GM18502 (cell line): ENCODE results near the gene NDUFB11.
A peak's percentile ranks its signal among the peaks of the same experiment; 100 is the strongest.

Experiments used
- ATAC-seq: cut with Tn5 transposase; IDR thresholded peaks from one replicate; pipeline ENCODE4 v1.9.1; 2021; ENCODE audit warnings: mild to moderate bottlenecking; ENCODE audit not compliant: unreplicated experiment, poor library complexity

Gene NDUFB11

DNA sequence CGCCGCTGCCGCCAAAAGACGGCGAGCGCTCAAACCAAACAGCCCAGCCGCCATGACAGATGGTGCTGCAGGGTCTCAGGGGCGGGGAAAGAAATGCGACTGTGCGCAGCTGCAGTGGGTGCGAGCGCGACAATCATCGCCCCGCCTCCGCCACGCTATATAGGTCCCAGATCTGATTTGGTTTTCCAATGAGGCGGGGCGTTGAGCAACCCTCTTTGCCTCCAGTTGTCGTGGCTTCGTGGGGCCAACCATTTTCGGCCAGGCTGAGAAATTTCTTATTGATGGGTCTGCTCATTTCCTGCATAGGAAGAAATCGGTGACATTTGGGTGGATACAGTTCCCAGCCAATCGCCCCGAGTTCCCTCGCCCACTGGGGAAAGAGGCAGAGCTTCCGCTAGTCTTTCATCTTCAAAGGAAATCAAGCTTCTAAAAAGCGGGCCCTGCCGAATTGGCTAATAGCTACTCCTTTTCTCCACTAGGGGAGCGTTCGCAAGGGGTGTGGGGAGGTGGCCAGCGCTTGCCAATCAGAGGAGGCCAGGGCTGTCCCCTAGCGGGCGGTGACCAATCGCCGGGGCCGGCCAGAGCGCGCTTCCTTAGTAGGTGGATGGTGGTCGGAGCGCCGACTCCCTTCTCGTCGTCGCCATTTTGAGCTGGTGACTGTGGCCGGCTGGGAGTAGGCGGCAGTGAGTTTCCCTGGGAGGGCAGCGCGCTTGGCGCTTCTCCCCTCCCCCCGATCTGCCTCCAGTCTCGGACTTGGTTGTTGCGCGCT is at the start of gene NDUFB11, which contains the start of gene RBM10:
Gene NDUFB11 (minus strand): TSS at position 77 of the 769 bp plus-strand sequence. CDS start 23 bp downstream, at position 54.
Gene RBM10 (plus strand): TSS at position 596 of the 769 bp plus-strand sequence. CDS start 2,261 bp downstream, outside the sequence.
- peak; percentile 90 for ATAC-seq

GRCh38 chrX:47193475-47194193 is 49.1 kb upstream of the NDUFB11 start, which contains the start of gene UBA1:
Gene UBA1 (plus strand): TSS chrX:47193829. CDS start chrX:47198803, 4,974 bp downstream.
- ATAC-seq = peak; percentile 86

DNA sequence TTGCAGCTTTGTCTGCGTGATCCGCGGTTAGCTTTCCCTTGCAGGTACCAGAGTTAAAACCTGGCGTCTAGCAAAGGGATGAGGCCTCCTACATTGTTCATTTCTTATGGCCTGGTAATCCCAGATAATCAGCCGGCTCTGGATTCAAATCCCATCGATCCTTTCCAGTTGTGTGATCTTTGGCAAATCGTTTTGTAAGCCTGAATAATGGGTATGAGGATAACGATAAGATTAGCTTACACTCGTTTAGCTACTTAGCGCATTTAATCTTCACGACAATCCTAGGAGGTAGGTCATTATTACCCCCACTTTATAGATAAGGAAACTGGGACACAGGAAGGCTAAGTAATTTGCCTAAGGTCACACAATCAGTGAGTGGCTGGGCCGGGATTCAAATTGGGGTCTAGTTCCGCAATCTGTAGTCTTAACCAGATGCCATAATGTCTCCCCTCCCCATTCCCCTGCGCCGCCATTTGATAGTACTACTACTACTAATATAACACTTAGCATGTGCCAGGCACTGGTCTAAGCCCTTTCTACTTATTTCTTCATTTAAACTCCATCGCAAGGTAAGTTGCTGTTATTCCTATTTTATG is 47.4 kb upstream of the NDUFB11 start:
- ATAC-seq = no peak

GRCh38 chrX:47191331-47191730 is 46.8 kb upstream of the NDUFB11 start:
- no peak for ATAC-seq

DNA sequence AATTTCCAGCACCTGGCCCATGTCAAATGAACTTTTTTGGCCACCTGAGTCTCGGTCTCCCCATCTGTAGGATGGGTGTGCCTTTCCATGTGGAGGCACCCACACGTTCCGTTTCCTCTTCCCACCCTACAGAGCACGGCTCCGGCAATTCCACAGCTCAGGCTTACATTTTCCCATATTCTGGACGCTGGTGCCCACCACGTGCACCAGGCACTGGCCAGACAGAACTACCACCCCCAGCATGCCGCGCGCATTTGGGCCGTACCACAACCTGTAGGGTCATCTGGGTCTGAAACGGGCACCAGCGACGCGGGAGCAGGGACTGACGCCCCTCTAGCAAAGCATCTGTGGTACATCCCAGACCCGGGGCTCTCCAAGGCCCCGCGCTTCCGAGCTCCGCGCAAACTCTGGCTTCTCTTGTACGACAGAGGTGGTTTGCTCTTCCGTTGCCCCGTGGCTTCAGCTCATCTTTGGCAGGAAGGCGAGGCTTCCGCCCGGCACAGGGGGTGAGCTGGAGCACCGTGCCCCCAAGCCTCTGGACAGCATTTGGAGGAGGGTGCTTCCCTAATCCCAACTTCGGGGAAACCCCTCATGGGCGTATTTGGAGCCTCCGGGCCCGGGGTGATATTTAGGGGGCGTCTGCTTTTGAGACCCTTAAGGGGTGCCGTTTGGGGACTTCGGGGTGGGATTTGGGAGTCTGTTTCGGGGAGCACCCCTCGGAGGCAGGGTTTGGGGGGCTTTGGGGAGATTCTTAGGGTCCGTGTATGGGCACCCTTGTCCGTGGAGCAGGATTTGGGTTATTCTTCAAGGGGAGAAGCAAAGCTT is 46.2 kb upstream of the NDUFB11 start:
- ATAC-seq = peak; percentile 55

DNA sequence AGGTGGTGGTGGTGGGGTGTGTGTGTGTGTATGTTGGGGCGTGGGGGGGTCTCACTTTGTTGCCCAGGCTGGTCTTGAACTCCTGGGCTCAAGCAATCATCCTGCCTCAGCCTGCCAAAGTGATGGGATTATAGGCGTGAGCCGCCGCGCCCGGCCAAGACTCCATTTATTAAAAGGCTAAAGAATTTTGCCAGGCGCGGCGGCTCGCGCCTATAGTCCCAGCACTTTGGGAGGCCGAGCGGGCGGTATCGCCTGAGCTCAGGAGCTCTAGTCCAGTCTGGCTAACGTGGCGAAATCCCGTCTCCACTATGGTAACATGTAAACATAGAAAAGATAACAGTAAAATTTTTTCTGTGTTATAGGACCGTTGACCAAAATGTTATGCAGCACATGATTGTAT is 45.4 kb upstream of the NDUFB11 start:
- ATAC-seq = no peak

- no peak for ATAC-seq
Observed at GRCh38 chrX:47187106-47187677, 42.7 kb upstream of the NDUFB11 start.

GRCh38 chrX:47186096-47186740 is 41.7 kb upstream of the NDUFB11 start:
- no peak for ATAC-seq

GRCh38 chrX:47185241-47185640 is 40.7 kb upstream of the NDUFB11 start:
- no peak for ATAC-seq

- ATAC-seq = no peak
Observed at GRCh38 chrX:47184486-47184885, 40.0 kb upstream of the NDUFB11 start.

- no peak for ATAC-seq
Observed at GRCh38 chrX:47182106-47182700, 37.7 kb upstream of the NDUFB11 start.

GRCh38 chrX:47181301-47181700 is 36.8 kb upstream of the NDUFB11 start:
- ATAC-seq = no peak

DNA sequence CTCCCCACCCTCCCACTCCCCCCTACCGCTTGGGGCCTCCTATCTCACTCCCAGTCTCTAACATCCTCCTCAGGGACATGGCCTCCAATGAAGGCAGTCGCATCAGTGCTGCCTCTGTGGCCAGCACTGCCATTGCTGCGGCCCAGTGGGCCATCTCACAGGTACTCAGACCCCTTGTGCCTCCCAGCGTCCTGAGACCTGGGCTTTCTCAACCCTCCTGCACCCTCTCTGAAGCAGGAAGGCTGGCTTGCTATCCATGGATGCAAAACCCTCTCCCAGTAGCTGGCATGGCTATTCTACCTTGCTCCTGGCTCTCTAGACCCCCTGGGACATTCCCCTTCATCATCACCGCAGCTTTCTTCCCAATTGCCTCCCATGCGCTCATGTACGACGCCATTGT is 35.8 kb upstream of the NDUFB11 start:
- no peak for ATAC-seq

DNA sequence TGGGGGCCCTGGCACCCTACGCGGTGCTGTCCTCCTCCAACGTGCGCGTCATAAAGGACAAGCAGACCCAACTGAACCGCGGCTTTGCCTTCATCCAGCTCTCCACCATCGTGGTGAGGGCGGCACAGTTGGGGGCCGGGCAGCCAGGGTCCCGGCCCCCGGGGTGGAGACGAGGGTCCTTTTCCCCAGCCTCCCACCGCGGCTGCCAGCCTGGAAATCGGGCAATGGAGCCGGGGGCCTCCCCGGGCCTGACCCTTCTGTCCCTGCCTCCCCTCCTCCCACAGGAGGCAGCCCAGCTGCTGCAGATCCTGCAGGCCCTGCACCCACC is 35.4 kb upstream of the NDUFB11 start:
- ATAC-seq = no peak

- no peak for ATAC-seq
Observed at GRCh38 chrX:47179221-47179927, 34.9 kb upstream of the NDUFB11 start.

- ATAC-seq = no peak
Observed at GRCh38 chrX:47178337-47178736, 33.8 kb upstream of the NDUFB11 start.

- no peak for ATAC-seq
Observed at GRCh38 chrX:47177079-47177478, 32.6 kb upstream of the NDUFB11 start.

- ATAC-seq = no peak
Observed at GRCh38 chrX:47176101-47176740, 31.7 kb upstream of the NDUFB11 start.
